Upper lobe of left lung (tissue), 4 donors: ENCODE data around the gene KIF6.
"Not testable (repeated sequence)": the region's sequence is repeated elsewhere in the genome, so short reads cannot be mapped to it uniquely, and the experiment has no call there.

Experiments used
- POLR2A ChIP-seq, 4 donors: fragments of 450-650 bp; IDR thresholded peaks; one replicate each; pipeline ENCODE4 v1.5.1; 2016 to 2017; ENCODE audit warnings: antibody characterized with exemption in 4 of 4, mild to moderate bottlenecking in 2 of 4
- POLR2AphosphoS5 ChIP-seq, 2 donors: sonication (generic); formaldehyde crosslinking; IDR thresholded peaks; one replicate each; pipeline ENCODE4 v1.5.1; 2017; ENCODE audit warnings: antibody characterized with exemption in 2 of 2
- TF ChIP-seq, protein P1 (sequence below), 6 experiments: fragments of 450-650 bp in 4 of 6; fragments of 200-600 bp in 2 of 6; sonication (generic) in 2 of 6; IDR thresholded peaks; one replicate each; pipeline ENCODE4 v1.5.1; 2016 to 2019; ENCODE audit warnings: antibody characterized with exemption in 6 of 6

DNA sequence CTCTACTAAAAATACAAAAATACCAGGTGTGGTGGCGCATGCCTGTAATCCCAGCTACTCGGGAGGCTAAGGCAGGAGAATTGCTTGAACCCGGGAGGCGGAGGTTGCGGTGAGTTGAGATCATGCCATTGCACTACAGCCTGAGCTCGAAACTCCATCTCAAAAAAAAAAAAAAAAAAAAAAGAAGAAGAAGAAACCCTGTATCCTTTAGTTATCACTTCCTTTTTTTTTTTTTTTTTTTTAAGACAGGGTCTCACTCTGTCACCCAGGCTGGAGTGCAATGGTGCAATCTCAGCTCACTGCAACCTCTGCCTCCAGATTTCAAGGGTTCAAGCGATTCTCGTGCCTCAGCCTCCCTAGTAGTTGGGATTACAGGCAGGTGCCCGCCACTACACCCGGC, 438.6 kb downstream of the KIF6 start:
- TF ChIP-seq, protein P1, sequence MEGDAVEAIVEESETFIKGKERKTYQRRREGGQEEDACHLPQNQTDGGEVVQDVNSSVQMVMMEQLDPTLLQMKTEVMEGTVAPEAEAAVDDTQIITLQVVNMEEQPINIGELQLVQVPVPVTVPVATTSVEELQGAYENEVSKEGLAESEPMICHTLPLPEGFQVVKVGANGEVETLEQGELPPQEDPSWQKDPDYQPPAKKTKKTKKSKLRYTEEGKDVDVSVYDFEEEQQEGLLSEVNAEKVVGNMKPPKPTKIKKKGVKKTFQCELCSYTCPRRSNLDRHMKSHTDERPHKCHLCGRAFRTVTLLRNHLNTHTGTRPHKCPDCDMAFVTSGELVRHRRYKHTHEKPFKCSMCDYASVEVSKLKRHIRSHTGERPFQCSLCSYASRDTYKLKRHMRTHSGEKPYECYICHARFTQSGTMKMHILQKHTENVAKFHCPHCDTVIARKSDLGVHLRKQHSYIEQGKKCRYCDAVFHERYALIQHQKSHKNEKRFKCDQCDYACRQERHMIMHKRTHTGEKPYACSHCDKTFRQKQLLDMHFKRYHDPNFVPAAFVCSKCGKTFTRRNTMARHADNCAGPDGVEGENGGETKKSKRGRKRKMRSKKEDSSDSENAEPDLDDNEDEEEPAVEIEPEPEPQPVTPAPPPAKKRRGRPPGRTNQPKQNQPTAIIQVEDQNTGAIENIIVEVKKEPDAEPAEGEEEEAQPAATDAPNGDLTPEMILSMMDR (IDR thresholded peaks at IDR 0.05), result not testable (repeated sequence)
- TF ChIP-seq POLR2A, POLR2AphosphoS5 (IDR thresholded peaks at IDR 0.05): not testable (repeated sequence)
